Astrocyte of the spinal cord (primary cell): ENCODE measurements around the gene TSPAN13.

Experiments
- DNase-seq: peaks from one replicate; pipeline ENCODE4 v3.0.0; 2011; ENCODE audit warnings: low read depth, low spot score
- H3K4me3 ChIP-seq: 2 replicates; pipeline ENCODE4 v1.5.1; 2011; ENCODE audit warnings: low read depth, mild to moderate bottlenecking, low read length, moderate library complexity
- CTCF ChIP-seq: IDR thresholded peaks from 2 replicates; pipeline ENCODE4 v1.5.1; 2012; ENCODE audit warnings: low read depth, mild to moderate bottlenecking, low read length, inconsistent platforms
- in situ Hi-C: cut with HindIII; loops from 2 replicates; pipeline ENCODE4 v1.10.0; 2017; ENCODE audit warnings: low sequenced_read_pairs

TSPAN13 gene

DNA sequence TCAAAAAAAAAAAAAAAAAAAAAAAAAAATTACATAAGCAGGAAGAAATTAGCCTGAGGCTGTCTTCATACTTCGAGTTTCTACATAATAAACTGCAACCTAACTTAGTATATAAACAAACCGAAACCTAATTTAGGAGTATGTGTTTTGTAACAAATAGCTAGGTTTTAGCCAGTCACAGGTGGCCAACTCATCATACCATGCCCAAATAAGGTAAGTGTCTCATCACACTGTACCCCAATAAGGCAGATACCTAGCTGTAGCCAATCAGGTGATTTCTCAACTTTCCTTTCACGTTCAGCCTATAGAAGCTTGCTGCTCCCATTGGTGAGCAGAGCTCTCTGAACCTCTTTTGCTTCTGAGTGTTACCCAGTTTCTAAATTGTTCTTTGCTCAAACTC, 65.2 kb downstream of the TSPAN13 start:
- no peak for TF ChIP-seq CTCF
- DNase-seq: no peak
- H3K4me3 ChIP-seq: no peak overlapping the region
- in situ Hi-C loops: no loop called here

DNA sequence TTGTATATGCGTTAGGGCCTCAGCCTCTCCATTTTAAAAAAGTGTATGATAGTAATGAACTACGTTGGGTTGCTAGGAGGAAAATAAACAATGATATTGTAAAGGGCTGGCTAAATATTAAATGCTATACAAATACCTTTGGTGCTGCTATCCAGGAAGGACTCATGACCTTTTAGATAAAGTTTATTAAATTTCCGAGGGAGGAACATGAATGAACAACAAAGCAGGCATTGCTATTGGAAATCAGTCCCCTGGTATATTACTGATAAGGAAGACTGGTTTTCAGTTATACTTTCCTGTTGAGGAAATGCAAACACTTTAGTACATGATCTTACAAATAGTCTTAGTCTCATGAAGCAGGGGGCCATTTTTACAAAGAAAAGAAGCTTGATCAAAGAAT, 68.5 kb downstream of the TSPAN13 start:
- no peak overlapping the region for H3K4me3 ChIP-seq
- no peak for DNase-seq
- no peak for TF ChIP-seq CTCF
- in situ Hi-C loops: no loop called here

DNA sequence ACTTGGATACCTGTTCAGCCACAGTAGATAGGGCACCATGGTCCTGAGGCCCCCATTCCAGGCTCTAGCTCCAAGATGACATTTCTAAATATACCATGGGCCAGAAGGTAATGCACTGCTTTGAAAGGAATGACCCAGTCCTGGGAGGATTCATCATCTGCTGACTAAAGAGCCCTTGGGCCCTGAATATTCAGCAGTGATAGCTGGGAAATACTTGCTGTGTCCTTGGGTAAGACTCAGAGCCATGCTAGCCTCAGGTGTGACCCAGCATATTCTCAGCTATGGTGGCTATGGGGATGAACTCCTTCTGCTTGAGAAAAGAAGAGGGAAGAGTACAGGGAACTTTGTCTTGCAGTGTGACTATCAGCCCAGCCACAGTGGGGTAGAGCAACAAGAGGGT, 72.5 kb downstream of the TSPAN13 start:
- TF ChIP-seq CTCF: no peak
- no peak overlapping the region for H3K4me3 ChIP-seq
- no peak for DNase-seq
- in situ Hi-C loops: no loop called here

DNA sequence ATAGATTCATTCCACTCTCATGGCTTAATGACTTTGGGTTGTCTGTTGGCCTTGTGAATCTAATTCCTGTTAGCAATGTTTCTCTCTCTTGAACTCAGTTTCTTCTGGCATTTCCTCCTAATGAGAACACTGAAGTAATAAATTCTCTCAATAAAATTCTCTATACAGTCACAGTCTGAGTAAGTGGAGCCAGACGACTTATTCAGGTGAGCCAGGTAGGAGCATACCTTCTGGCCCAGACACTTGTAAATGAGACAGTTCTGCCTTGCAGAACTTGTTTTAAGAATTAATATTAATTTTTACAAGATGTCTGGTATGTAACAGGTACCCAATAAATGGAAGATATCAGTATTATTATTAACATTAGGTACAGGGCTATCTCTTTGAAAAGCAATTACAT, 79.8 kb downstream of the TSPAN13 start:
- no peak for TF ChIP-seq CTCF
- H3K4me3 ChIP-seq: no peak overlapping the region
- in situ Hi-C loops: no loop called here
- no peak for DNase-seq
